B cell (primary cell): Measurements from ENCODE around the gene GAST.

Experiments
- CTCF ChIP-seq: fragments of 200-600 bp; IDR thresholded peaks from one replicate; pipeline ENCODE4 v1.8.0; 2022; ENCODE audit warnings: antibody characterized with exemption, mild to moderate bottlenecking
- EZH2 ChIP-seq: IDR thresholded peaks from 2 replicates; pipeline ENCODE4 v1.6.1; 2012; ENCODE audit warnings: borderline replicate concordance, low read depth, mild to moderate bottlenecking, moderate library complexity, low read length; ENCODE audit not compliant: insufficient read depth, poor library complexity, severe bottlenecking

GRCh38 chr17:41711669-41712400 is at the start of gene GAST:
- TF ChIP-seq CTCF = no peak
- TF ChIP-seq EZH2 = no peak
